Measurements from ENCODE around the gene HAUS8. TPM values are rescaled to one million over a fixed set of nuclear protein-coding genes. Genes with fewer than 3 reads are reported as not detected.
"Not testable (repeated sequence)": the region's sequence is repeated elsewhere in the genome, so short reads cannot be mapped to it uniquely, and the experiment has no call there.

The HAUS8 gene
- polyA plus RNA-seq, 1 donor = 9.4 TPM

- H3K27ac ChIP-seq (ENCODE audit: low read length) = no peak overlapping the region
- H3K27me3 ChIP-seq (ENCODE audit: control insufficient read depth, insufficient read depth, low read length) = no peaks in the 10 kb centered on the region
- no peaks in the 10 kb centered on the region for H3K9me3 ChIP-seq (ENCODE audit: control insufficient read depth, low read depth, low read length)
- no peak for DNase-seq
- peaks cover 5% of the 10 kb centered on the region for H3K4me1 ChIP-seq (ENCODE audit: control insufficient read depth, insufficient read depth, low read length)
- no peak overlapping the region for H3K4me3 ChIP-seq (ENCODE audit: low read length)
- no peaks in the 10 kb centered on the region for H3K36me3 ChIP-seq (ENCODE audit: control insufficient read depth, insufficient read depth, low read length)
- WGBS (ENCODE audit: insufficient coverage, low lambda C conversion rate) = no CpG with 5 or more reads among the region's 6 CpGs
These were observed 38.1 kb downstream of the HAUS8 start for GRCh38 chr19:17037184-17037583.

GRCh38 chr19:17036640-17037039 is 38.6 kb downstream of the HAUS8 start:
- no peak overlapping the region for H3K27ac ChIP-seq (ENCODE audit: low read length)
- no peaks in the 10 kb centered on the region for H3K36me3 ChIP-seq (ENCODE audit: control insufficient read depth, insufficient read depth, low read length)
- no peaks in the 10 kb centered on the region for H3K27me3 ChIP-seq (ENCODE audit: control insufficient read depth, insufficient read depth, low read length)
- peaks cover under 1% of the 10 kb centered on the region for H3K4me1 ChIP-seq (ENCODE audit: control insufficient read depth, insufficient read depth, low read length)
- no CpG with 5 or more reads among the region's 4 CpGs for WGBS (ENCODE audit: insufficient coverage, low lambda C conversion rate)
- no peak for DNase-seq
- no peaks in the 10 kb centered on the region for H3K9me3 ChIP-seq (ENCODE audit: control insufficient read depth, low read depth, low read length)
- no peak overlapping the region for H3K4me3 ChIP-seq (ENCODE audit: low read length)

- H3K27me3 ChIP-seq (ENCODE audit: control insufficient read depth, insufficient read depth, low read length) = no peaks in the 10 kb centered on the region
- DNase-seq = no peak
- 67% methylated on average over 3 of the region's 15 CpGs for WGBS (ENCODE audit: insufficient coverage, low lambda C conversion rate)
- H3K4me3 ChIP-seq (ENCODE audit: low read length) = no peak overlapping the region
- H3K27ac ChIP-seq (ENCODE audit: low read length) = no peak overlapping the region
- H3K9me3 ChIP-seq (ENCODE audit: control insufficient read depth, low read depth, low read length) = no peaks in the 10 kb centered on the region
- H3K4me1 ChIP-seq (ENCODE audit: control insufficient read depth, insufficient read depth, low read length) = no peaks in the 10 kb centered on the region
- no peaks in the 10 kb centered on the region for H3K36me3 ChIP-seq (ENCODE audit: control insufficient read depth, insufficient read depth, low read length)
These were observed 39.3 kb downstream of the HAUS8 start for GRCh38 chr19:17035842-17036424.

- no CpG with 5 or more reads among the region's 6 CpGs for WGBS (ENCODE audit: insufficient coverage, low lambda C conversion rate)
- Histone ChIP-seq H3K36me3 (ENCODE audit: control insufficient read depth, insufficient read depth, low read length) (no peaks in the 10 kb centered on the region), H3K4me1 (ENCODE audit: control insufficient read depth, insufficient read depth, low read length) (no peaks in the 10 kb centered on the region), H3K9me3 (ENCODE audit: control insufficient read depth, low read depth, low read length) (no peaks in the 10 kb centered on the region), H3K27me3 (ENCODE audit: control insufficient read depth, insufficient read depth, low read length) (peaks cover 17% of the 10 kb centered on the region), H3K4me3 (ENCODE audit: low read length) (no peak overlapping the region), H3K27ac (ENCODE audit: low read length) (no peak overlapping the region)
- no peak for DNase-seq
These were observed 43.5 kb downstream of the HAUS8 start for GRCh38 chr19:17031741-17032140.

GRCh38 chr19:17027535-17027975 is 47.7 kb downstream of the HAUS8 start:
- H3K27me3 ChIP-seq (ENCODE audit: control insufficient read depth, insufficient read depth, low read length) = peaks cover 35% of the 10 kb centered on the region
- no peaks in the 10 kb centered on the region for H3K9me3 ChIP-seq (ENCODE audit: control insufficient read depth, low read depth, low read length)
- no peak overlapping the region for H3K27ac ChIP-seq (ENCODE audit: low read length)
- DNase-seq = no peak
- H3K4me3 ChIP-seq (ENCODE audit: low read length) = no peak overlapping the region
- no peaks in the 10 kb centered on the region for H3K36me3 ChIP-seq (ENCODE audit: control insufficient read depth, insufficient read depth, low read length)
- no peaks in the 10 kb centered on the region for H3K4me1 ChIP-seq (ENCODE audit: control insufficient read depth, insufficient read depth, low read length)
- no CpG with 5 or more reads among the region's 7 CpGs for WGBS (ENCODE audit: insufficient coverage, low lambda C conversion rate)

GRCh38 chr19:17026706-17027534 is 48.3 kb downstream of the HAUS8 start, which contains the start of gene CPAMD8:
TSS of gene CPAMD8 (minus strand) at chr19:17026810. CDS start at chr19:17026642, 168 bp downstream.
- H3K4me1 ChIP-seq (ENCODE audit: control insufficient read depth, insufficient read depth, low read length) = no peaks in the 10 kb centered on the region

DNA sequence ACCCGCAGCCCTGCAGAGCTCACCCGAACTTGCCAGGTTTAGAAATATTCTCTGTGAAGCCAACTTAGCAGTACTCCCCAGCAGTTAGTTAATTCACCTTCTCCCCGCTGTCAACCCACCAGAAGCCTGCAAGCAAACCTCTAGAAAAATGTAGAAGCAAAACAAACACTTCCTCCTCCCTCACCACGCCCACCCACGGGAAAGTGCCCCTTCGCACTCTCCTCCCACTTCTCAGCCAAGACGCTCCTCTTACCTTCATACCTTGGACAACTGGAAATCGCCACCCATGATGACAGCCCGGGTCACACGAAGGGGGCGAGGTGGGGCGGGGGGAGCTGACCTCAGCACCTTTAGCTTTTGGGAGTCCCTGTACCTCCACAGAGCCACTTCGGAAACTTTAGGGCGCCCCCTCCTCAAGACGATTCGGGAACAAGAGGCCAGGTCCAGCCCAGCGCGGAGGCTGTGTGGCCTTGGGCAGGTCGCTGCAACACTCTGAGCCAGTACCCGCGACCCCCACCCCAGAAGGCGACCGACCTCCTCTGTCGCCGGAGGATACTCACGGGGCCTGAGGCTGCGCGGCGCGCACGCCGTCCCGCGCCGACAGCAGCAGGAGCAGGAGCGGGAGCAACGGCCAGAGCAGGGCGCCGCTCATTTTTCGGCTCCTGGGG is 49.1 kb downstream of the HAUS8 start:
- no peak overlapping the region for H3K27ac ChIP-seq (ENCODE audit: low read length)
- no CpG with 5 or more reads among the region's 40 CpGs for WGBS (ENCODE audit: insufficient coverage, low lambda C conversion rate)
- H3K9me3 ChIP-seq (ENCODE audit: control insufficient read depth, low read depth, low read length) = no peaks in the 10 kb centered on the region
- H3K27me3 ChIP-seq (ENCODE audit: control insufficient read depth, insufficient read depth, low read length) = peaks cover 35% of the 10 kb centered on the region
- peak overlapping the region; percentile 33 for H3K4me3 ChIP-seq (ENCODE audit: low read length)
- no peak for DNase-seq
- no peaks in the 10 kb centered on the region for H3K4me1 ChIP-seq (ENCODE audit: control insufficient read depth, insufficient read depth, low read length)
- no peaks in the 10 kb centered on the region for H3K36me3 ChIP-seq (ENCODE audit: control insufficient read depth, insufficient read depth, low read length)

More at GRCh38 chr19:17026706-17027534, 48.3 kb downstream of the HAUS8 start, which contains the start of gene CPAMD8:
- Histone ChIP-seq H3K27me3 (ENCODE audit: control insufficient read depth, insufficient read depth, low read length) (peaks cover 35% of the 10 kb centered on the region), H3K9me3 (ENCODE audit: control insufficient read depth, low read depth, low read length) (no peaks in the 10 kb centered on the region), H3K27ac (ENCODE audit: low read length) (no peak within 1 kb of the TSS), H3K36me3 (ENCODE audit: control insufficient read depth, insufficient read depth, low read length) (no peaks in the 10 kb centered on the region), H3K4me3 (ENCODE audit: low read length) (peak within 1 kb of the TSS; percentile 33)
- no CpG with 5 or more reads among the region's 67 CpGs for WGBS (ENCODE audit: insufficient coverage, low lambda C conversion rate)
- no peak for DNase-seq

DNA sequence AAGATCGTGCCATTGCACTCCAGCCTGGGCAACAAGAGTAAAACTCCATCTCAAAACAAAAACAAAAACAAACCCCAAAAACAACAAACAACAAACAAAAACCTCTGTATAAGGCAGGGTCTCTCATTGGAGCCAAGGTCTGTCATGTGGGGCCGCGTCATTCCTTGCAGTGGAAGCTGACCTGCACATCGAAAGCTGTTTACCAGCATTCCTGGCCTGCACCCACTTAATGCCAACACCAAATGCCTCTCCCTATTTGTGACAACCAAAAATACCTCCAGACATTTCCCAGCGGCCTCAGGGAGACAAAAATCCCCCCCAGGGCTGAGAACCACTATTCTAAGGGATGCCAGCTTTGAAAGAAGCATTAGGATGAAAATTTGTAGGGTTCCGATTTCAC is 49.9 kb downstream of the HAUS8 start:
- no peak overlapping the region for H3K4me3 ChIP-seq (ENCODE audit: low read length)
- no peak for DNase-seq
- no peak overlapping the region for H3K27ac ChIP-seq (ENCODE audit: low read length)
- H3K27me3 ChIP-seq (ENCODE audit: control insufficient read depth, insufficient read depth, low read length) = peaks cover 35% of the 10 kb centered on the region
- no peaks in the 10 kb centered on the region for H3K4me1 ChIP-seq (ENCODE audit: control insufficient read depth, insufficient read depth, low read length)
- no peaks in the 10 kb centered on the region for H3K9me3 ChIP-seq (ENCODE audit: control insufficient read depth, low read depth, low read length)
- 67% methylated on average over 1 of the region's 6 CpGs for WGBS (ENCODE audit: insufficient coverage, low lambda C conversion rate)
- H3K36me3 ChIP-seq (ENCODE audit: control insufficient read depth, insufficient read depth, low read length) = no peaks in the 10 kb centered on the region

- WGBS (ENCODE audit: insufficient coverage, low lambda C conversion rate) = no CpG with 5 or more reads among the region's 8 CpGs
- not testable (repeated sequence) for H3K27ac ChIP-seq (ENCODE audit: low read length); DNase-seq; H3K36me3 ChIP-seq (ENCODE audit: control insufficient read depth, insufficient read depth, low read length); H3K4me1 ChIP-seq (ENCODE audit: control insufficient read depth, insufficient read depth, low read length); H3K9me3 ChIP-seq (ENCODE audit: control insufficient read depth, low read depth, low read length); H3K4me3 ChIP-seq (ENCODE audit: low read length)
- H3K27me3 ChIP-seq (ENCODE audit: control insufficient read depth, insufficient read depth, low read length) = peaks cover 35% of the 10 kb centered on the region
These were observed 50.3 kb downstream of the HAUS8 start for GRCh38 chr19:17024941-17025340.

DNA sequence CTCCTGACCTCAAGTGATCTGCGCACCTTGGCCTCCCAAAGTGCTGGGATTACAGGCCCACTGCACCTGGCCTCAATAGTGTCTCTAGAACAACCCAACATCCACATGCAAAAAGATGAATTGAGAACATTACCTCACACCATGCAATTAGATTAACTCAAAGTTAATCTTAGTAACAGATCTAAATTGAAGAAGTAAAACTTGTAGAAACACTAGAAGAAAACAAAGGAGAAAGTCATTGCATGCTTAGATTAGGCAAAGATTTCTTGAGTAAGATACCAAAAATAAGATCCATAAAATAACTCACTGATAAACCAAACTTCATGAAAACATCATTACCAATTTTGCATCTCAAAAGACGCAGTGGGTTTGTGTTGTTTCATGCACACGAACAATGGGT is 51.4 kb downstream of the HAUS8 start:
- Histone ChIP-seq H3K9me3 (ENCODE audit: control insufficient read depth, low read depth, low read length) (no peaks in the 10 kb centered on the region), H3K4me1 (ENCODE audit: control insufficient read depth, insufficient read depth, low read length) (no peaks in the 10 kb centered on the region), H3K27me3 (ENCODE audit: control insufficient read depth, insufficient read depth, low read length) (peaks cover 35% of the 10 kb centered on the region), H3K36me3 (ENCODE audit: control insufficient read depth, insufficient read depth, low read length) (no peaks in the 10 kb centered on the region), H3K27ac (ENCODE audit: low read length) (no peak overlapping the region), H3K4me3 (ENCODE audit: low read length) (no peak overlapping the region)
- WGBS (ENCODE audit: insufficient coverage, low lambda C conversion rate) = no CpG with 5 or more reads among the region's 3 CpGs
- no peak for DNase-seq
